Measurements from ENCODE around the gene BMP6.

BMP6 gene

DNA sequence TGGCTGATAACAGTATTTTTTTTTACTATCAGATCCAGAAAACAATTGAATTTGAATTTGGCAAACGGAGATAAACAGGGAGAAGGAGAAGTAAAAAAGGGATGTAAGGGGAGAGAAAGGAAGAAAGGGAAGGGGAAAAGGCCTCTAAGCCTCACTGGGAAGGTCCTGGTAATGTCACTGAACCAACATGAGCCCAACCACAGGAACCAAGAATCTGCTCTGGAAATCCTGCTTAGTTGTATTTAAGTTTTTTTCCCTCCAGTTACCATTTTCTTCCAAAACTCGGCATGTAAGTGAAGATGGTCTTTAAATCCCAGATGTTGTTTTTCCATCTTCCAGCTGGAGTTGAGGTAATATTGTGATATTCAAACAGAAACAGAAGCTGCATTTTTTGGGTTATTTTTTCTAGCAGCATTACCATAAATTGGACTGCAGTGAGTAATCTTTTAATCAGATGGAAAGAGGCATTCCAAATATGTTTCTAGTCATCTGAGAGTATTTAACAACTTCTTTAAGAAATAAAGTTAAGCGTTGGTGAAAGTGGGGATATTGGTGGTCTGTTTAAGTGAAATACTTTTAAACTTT is 93.6 kb downstream of the BMP6 start:
- no peak for DNase-seq (ENCODE audit: low read depth, low spot score)
- no peaks in the 10 kb centered on the region for H3K27me3 ChIP-seq (ENCODE audit: control insufficient read depth, insufficient read depth, low read length)
- no peaks in the 10 kb centered on the region for H3K9me3 ChIP-seq (ENCODE audit: control insufficient read depth, insufficient read depth, low read length)
- H3K4me1 ChIP-seq (ENCODE audit: control insufficient read depth, insufficient read depth, low read length) = no peaks in the 10 kb centered on the region
- no peaks in the 10 kb centered on the region for H3K36me3 ChIP-seq (ENCODE audit: control insufficient read depth, insufficient read depth, low read length)
- H3K27ac ChIP-seq (ENCODE audit: low read length) = no peak overlapping the region
- 100% methylated on average over 2 of the region's 3 CpGs for WGBS (ENCODE audit: insufficient coverage, insufficient read length)
- H3K4me3 ChIP-seq (ENCODE audit: low read length) = no peak overlapping the region

GRCh38 chr6:7820288-7820835 is 94.5 kb downstream of the BMP6 start:
- Histone ChIP-seq H3K4me1 (ENCODE audit: control insufficient read depth, insufficient read depth, low read length) (no peaks in the 10 kb centered on the region), H3K9me3 (ENCODE audit: control insufficient read depth, insufficient read depth, low read length) (no peaks in the 10 kb centered on the region), H3K36me3 (ENCODE audit: control insufficient read depth, insufficient read depth, low read length) (no peaks in the 10 kb centered on the region), H3K4me3 (ENCODE audit: low read length) (no peak overlapping the region), H3K27ac (ENCODE audit: low read length) (no peak overlapping the region), H3K27me3 (ENCODE audit: control insufficient read depth, insufficient read depth, low read length) (no peaks in the 10 kb centered on the region)
- WGBS (ENCODE audit: insufficient coverage, insufficient read length) = no CpG with 5 or more reads among the region's 9 CpGs
- no peak for DNase-seq (ENCODE audit: low read depth, low spot score)

GRCh38 chr6:7821426-7821825 is 95.5 kb downstream of the BMP6 start:
- no CpG with 5 or more reads among the region's 5 CpGs for WGBS (ENCODE audit: insufficient coverage, insufficient read length)
- Histone ChIP-seq H3K4me3 (ENCODE audit: low read length) (no peak overlapping the region), H3K36me3 (ENCODE audit: control insufficient read depth, insufficient read depth, low read length) (no peaks in the 10 kb centered on the region)

GRCh38 chr6:7823552-7823951 is 97.7 kb downstream of the BMP6 start:
- no peak overlapping the region for H3K27ac ChIP-seq (ENCODE audit: low read length)
- peaks cover 1% of the 10 kb centered on the region; the same call in 1 of the 2 replicates for H3K4me1 ChIP-seq (ENCODE audit: control insufficient read depth, insufficient read depth, low read length)
- no peaks in the 10 kb centered on the region for H3K27me3 ChIP-seq (ENCODE audit: control insufficient read depth, insufficient read depth, low read length)
- no peaks in the 10 kb centered on the region for H3K9me3 ChIP-seq (ENCODE audit: control insufficient read depth, insufficient read depth, low read length)
- no peak overlapping the region for H3K4me3 ChIP-seq (ENCODE audit: low read length)
- WGBS (ENCODE audit: insufficient coverage, insufficient read length) = no CpG with 5 or more reads among the region's 3 CpGs
- DNase-seq (ENCODE audit: low read depth, low spot score) = no peak
- H3K36me3 ChIP-seq (ENCODE audit: control insufficient read depth, insufficient read depth, low read length) = no peaks in the 10 kb centered on the region

More at GRCh38 chr6:7821426-7821825, 95.5 kb downstream of the BMP6 start:
- H3K9me3 ChIP-seq (ENCODE audit: control insufficient read depth, insufficient read depth, low read length) = no peaks in the 10 kb centered on the region
- DNase-seq (ENCODE audit: low read depth, low spot score) = no peak
- H3K27ac ChIP-seq (ENCODE audit: low read length) = no peak overlapping the region
- no peaks in the 10 kb centered on the region for H3K4me1 ChIP-seq (ENCODE audit: control insufficient read depth, insufficient read depth, low read length)
- H3K27me3 ChIP-seq (ENCODE audit: control insufficient read depth, insufficient read depth, low read length) = no peaks in the 10 kb centered on the region

DNA sequence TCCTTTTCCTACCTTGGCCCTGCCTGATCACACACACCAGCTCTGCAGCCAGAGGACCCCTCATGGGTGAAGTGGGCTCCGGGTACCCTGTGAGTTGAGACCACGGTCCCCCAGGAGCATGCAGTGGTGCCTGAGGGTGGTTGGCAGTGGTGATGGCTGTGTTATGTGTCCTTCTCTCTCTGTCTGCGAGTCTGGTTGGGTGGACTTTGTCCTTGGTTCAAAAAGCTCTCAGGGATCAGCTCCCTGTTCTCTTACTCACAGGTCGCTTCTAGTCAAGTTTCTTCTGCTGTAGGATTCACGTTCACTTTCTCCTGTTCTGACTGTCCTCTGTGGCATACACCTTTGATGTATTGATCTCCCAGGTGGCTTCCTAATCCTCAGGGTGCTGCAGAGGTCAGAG is 100.1 kb downstream of the BMP6 start:
- no peak for DNase-seq (ENCODE audit: low read depth, low spot score)
- Histone ChIP-seq H3K27ac (ENCODE audit: low read length) (no peak overlapping the region), H3K4me3 (ENCODE audit: low read length) (no peak overlapping the region), H3K4me1 (ENCODE audit: control insufficient read depth, insufficient read depth, low read length) (peaks cover 1% of the 10 kb centered on the region; the same call in 1 of the 2 replicates), H3K27me3 (ENCODE audit: control insufficient read depth, insufficient read depth, low read length) (no peaks in the 10 kb centered on the region), H3K36me3 (ENCODE audit: control insufficient read depth, insufficient read depth, low read length) (no peaks in the 10 kb centered on the region), H3K9me3 (ENCODE audit: control insufficient read depth, insufficient read depth, low read length) (no peaks in the 10 kb centered on the region)
- WGBS (ENCODE audit: insufficient coverage, insufficient read length) = no CpG with 5 or more reads among the region's 5 CpGs

DNA sequence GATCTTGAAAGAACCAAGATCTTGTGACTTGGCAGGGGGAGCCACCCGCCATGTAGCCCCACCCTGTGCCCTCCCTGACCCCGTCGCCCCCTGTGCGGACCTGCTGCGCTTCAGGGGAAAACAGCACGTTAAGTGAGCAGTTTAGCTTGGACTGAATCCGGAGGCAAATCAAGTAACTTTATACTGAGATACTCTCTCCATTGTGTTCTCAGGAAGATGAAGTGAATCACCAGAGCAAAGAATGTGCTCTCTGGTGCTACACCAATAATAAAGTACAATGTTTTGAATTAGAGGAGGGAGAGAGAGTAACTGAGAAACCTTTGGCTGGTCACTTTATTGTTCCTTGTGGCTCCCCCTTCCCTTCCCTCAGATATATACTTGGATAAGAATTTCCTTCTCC is 101.2 kb downstream of the BMP6 start:
- WGBS (ENCODE audit: insufficient coverage, insufficient read length) = no CpG with 5 or more reads among the region's 7 CpGs
- Histone ChIP-seq H3K9me3 (ENCODE audit: control insufficient read depth, insufficient read depth, low read length) (no peaks in the 10 kb centered on the region), H3K36me3 (ENCODE audit: control insufficient read depth, insufficient read depth, low read length) (no peaks in the 10 kb centered on the region), H3K4me3 (ENCODE audit: low read length) (no peak overlapping the region), H3K27ac (ENCODE audit: low read length) (no peak overlapping the region), H3K27me3 (ENCODE audit: control insufficient read depth, insufficient read depth, low read length) (no peaks in the 10 kb centered on the region), H3K4me1 (ENCODE audit: control insufficient read depth, insufficient read depth, low read length) (peaks cover 3% of the 10 kb centered on the region; the same call in 1 of the 2 replicates)
- no peak for DNase-seq (ENCODE audit: low read depth, low spot score)

DNA sequence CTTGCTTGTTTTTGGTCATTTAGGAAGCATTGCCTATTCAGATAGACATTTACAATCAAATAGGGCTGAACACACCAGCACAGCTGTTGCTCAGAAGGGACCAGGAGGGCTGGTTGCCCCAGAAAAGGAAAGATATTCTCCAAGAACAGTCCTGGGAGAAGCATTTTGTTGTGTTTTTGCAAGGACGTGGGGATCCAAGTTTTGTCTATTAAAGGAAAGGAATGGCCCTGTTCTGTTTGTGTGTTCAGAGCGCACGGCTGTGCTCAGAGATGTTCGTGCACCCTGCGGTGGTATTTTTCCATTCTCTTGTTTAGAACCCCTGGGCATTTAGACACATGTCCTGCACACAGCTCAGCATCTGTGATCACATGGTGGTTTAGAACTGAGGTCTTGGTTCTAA is 102.2 kb downstream of the BMP6 start:
- H3K4me3 ChIP-seq (ENCODE audit: low read length) = no peak overlapping the region
- no peaks in the 10 kb centered on the region for H3K9me3 ChIP-seq (ENCODE audit: control insufficient read depth, insufficient read depth, low read length)
- no peak for DNase-seq (ENCODE audit: low read depth, low spot score)
- no peaks in the 10 kb centered on the region for H3K36me3 ChIP-seq (ENCODE audit: control insufficient read depth, insufficient read depth, low read length)
- H3K27ac ChIP-seq (ENCODE audit: low read length) = no peak overlapping the region
- no peaks in the 10 kb centered on the region for H3K27me3 ChIP-seq (ENCODE audit: control insufficient read depth, insufficient read depth, low read length)
- WGBS (ENCODE audit: insufficient coverage, insufficient read length) = no CpG with 5 or more reads among the region's 5 CpGs
- peaks cover 3% of the 10 kb centered on the region; the same call in 1 of the 2 replicates for H3K4me1 ChIP-seq (ENCODE audit: control insufficient read depth, insufficient read depth, low read length)

GRCh38 chr6:7832904-7833750 is 107.2 kb downstream of the BMP6 start:
- peaks cover 3% of the 10 kb centered on the region; the same call in 1 of the 2 replicates for H3K4me1 ChIP-seq (ENCODE audit: control insufficient read depth, insufficient read depth, low read length)
- H3K27ac ChIP-seq (ENCODE audit: low read length) = no peak overlapping the region
- no CpG with 5 or more reads among the region's 9 CpGs for WGBS (ENCODE audit: insufficient coverage, insufficient read length)
- no peaks in the 10 kb centered on the region for H3K36me3 ChIP-seq (ENCODE audit: control insufficient read depth, insufficient read depth, low read length)
- no peak overlapping the region for H3K4me3 ChIP-seq (ENCODE audit: low read length)
- H3K9me3 ChIP-seq (ENCODE audit: control insufficient read depth, insufficient read depth, low read length) = no peaks in the 10 kb centered on the region
- no peak for DNase-seq (ENCODE audit: low read depth, low spot score)
- no peaks in the 10 kb centered on the region for H3K27me3 ChIP-seq (ENCODE audit: control insufficient read depth, insufficient read depth, low read length)

GRCh38 chr6:7833751-7834070 is 107.8 kb downstream of the BMP6 start:
- Histone ChIP-seq H3K9me3 (ENCODE audit: control insufficient read depth, insufficient read depth, low read length) (no peaks in the 10 kb centered on the region), H3K27ac (ENCODE audit: low read length) (no peak overlapping the region), H3K36me3 (ENCODE audit: control insufficient read depth, insufficient read depth, low read length) (no peaks in the 10 kb centered on the region), H3K27me3 (ENCODE audit: control insufficient read depth, insufficient read depth, low read length) (no peaks in the 10 kb centered on the region), H3K4me3 (ENCODE audit: low read length) (no peak overlapping the region), H3K4me1 (ENCODE audit: control insufficient read depth, insufficient read depth, low read length) (peaks cover 1% of the 10 kb centered on the region; the same call in 1 of the 2 replicates)
- DNase-seq (ENCODE audit: low read depth, low spot score) = no peak
- WGBS (ENCODE audit: insufficient coverage, insufficient read length) = no CpG with 5 or more reads among the region's 4 CpGs

DNA sequence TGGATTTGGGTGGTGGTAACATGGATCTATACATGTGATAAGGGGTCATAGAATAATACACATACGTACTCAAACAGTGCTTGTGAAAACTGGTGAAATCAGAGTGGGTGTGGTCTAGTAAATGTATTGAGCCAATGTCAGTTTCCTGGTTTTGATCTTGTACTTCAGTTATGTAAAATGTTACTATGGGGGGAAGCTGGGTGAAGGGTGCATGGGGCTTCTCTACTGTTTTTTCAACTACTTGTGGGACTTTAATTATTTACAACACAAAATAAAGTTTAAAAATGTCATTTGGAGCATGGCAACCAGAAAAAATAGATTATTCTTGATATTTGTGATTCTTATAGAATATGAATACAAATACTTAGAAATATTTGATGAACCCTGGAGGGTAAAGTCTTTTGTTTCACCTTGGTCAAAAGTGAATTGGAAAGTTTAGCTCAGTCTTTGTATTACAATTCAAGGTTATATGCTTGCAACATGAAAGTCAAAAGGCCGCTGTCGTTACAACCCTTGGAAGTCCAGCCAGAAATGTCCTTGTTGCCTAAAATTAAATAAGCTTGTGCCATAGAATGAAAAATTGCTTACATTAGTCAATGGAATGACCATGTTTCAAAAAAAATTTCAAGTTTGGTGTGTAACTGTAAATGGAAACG is 110.6 kb downstream of the BMP6 start:
- no peaks in the 10 kb centered on the region for H3K36me3 ChIP-seq (ENCODE audit: control insufficient read depth, insufficient read depth, low read length)
- no peak overlapping the region for H3K4me3 ChIP-seq (ENCODE audit: low read length)
- 100% methylated on average over 1 of the region's 4 CpGs for WGBS (ENCODE audit: insufficient coverage, insufficient read length)
- no peaks in the 10 kb centered on the region for H3K9me3 ChIP-seq (ENCODE audit: control insufficient read depth, insufficient read depth, low read length)
- no peaks in the 10 kb centered on the region for H3K27me3 ChIP-seq (ENCODE audit: control insufficient read depth, insufficient read depth, low read length)
- no peak for DNase-seq (ENCODE audit: low read depth, low spot score)
- peaks cover 1% of the 10 kb centered on the region; the same call in 1 of the 2 replicates for H3K4me1 ChIP-seq (ENCODE audit: control insufficient read depth, insufficient read depth, low read length)
- no peak overlapping the region for H3K27ac ChIP-seq (ENCODE audit: low read length)
